ENCODE data around the gene SETMAR.

Gene SETMAR

DNA sequence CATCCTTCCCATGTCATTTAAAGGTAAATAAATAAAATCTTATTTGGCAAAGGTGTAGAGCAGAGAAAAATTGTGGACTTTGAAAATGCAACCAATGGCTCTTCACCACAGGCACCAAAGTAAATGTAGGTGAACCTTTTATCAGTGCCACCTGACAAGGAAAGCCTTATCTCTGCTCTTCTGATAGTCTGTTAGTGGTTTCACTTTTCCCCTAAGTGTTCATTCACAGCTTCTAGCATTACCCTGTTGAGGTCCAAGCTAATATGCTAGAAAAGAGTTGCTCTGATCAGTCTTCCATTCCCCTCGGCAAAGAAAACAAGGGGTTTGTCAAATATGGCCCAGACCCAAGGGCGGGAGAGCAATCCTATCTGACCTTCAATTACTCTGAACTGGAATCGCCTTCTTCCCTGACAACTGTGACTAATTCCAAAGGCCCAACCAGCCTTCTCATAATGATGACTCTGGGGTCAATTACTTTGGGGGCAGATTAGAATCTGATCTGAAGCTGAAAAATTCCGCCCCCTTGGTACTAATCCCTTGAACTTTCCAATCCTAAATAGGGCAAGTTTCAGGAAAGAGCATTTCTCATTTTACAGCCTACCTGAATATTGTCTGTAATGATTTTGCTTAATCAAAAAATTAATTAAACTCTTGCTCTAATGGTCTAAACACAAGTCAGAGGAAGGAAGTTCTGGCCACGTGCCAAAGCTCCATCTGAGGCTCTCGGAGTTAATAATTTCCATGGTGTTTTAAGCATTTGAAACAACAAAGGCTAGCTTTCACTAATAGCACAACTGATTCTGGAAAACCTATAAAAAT is 52.4 kb downstream of the SETMAR start:
- DNase-seq, result no peak

DNA sequence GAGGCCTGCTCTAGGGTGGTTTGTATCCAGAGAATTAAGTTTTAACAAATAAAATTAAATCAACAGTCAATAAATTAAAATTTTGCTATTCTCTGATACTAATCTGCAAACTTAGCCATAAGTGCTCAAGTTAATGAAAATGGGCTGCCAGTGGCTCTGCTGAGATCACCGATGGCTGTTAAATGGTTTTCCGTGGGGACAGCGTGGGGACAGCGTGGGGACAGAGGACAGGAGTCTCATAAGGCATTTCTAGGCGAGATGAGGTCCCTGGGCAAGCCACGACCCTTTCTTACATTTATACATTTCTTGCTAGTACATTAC is 53.0 kb downstream of the SETMAR start:
- DNase-seq, result no peak

DNA sequence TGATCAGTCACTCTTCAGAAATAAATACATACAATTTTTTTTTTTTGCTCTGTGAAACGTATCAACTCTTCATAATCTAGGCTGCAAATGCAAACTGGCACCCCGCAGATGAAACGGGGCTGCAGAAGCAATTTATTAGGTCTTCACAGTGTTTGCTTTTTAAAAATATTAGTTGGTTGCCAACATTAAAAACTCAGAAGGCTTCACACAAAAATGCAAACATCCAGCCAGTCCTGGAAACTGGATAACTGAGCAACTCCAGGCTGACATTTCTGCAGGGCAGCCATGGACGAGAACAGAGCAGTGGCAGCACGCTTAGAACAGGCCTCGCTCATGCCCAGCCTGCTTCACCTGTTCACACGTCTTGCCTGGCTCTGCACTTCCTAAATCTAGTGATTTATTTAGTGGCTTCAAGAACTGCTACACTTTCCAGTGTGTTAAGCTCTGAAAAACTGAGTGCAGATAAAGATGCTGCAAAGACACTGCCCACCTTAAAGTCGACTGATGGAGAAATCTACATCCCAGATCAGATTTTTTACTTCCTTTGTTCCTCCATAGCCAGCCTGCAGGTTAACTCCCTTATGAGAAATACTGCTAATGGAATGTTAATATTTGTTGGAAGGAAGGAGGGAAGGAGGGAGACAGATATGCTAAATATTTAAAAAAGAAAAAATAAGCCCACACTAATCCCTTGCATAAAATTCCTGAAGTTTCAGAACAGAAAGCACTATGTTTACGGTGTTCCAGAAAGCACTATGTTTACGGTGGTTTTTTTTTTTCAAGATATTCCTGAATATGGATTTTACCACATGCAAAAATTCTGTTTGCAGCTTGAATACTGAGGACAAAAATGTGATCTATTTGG is 53.6 kb downstream of the SETMAR start:
- DNase-seq, result no peak

DNA sequence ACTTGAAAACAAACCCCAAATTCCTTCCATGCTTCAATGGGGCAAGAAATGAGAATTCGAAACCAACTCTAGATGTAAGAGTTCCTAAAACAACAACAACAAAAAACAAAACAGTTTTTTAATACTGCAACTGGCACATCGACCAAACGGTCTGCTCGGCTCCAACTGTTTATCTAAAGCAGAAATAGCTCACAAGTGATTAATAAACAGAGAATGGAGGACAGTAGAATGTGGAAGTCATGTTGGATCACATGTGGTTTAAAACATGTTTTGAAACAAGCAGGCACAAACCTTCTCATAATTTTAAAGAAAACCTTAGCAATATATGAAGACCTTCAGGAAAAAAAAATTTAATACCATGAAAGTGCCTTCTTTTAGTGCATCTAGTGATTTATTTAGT is 55.1 kb downstream of the SETMAR start:
- no peak for DNase-seq

DNA sequence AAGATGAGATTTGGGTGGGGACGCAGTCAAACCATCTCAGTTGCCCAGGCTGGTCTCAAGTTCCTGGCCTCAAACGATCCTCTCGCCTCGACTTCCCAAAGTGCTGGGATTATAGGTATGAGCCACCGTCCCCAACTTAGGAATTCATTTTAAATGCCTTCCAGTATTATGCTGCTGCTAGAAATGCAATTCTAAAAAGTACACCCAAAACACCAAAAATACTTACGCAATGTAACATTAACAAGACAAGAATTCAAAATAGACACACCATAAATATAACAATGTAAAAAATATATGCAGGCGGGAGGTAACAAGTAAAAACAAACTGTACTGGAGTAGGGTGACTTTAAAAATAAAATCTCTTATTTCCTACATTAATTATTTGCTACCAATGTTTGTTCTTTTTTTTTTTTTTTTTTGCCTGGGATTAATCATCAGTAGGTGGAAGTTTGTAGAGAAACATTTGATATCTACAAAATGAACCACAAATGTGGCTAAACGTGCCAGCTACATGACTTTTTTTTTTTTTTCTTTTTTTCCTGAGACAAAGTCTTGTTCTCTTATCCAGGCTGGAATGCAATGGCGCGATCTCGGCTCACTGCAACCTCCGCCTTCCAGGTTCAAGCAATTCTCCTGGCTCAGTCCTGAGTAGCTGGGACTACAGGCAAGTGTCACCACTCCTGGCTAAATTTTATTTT is 56.8 kb downstream of the SETMAR start:
- DNase-seq, result no peak

DNA sequence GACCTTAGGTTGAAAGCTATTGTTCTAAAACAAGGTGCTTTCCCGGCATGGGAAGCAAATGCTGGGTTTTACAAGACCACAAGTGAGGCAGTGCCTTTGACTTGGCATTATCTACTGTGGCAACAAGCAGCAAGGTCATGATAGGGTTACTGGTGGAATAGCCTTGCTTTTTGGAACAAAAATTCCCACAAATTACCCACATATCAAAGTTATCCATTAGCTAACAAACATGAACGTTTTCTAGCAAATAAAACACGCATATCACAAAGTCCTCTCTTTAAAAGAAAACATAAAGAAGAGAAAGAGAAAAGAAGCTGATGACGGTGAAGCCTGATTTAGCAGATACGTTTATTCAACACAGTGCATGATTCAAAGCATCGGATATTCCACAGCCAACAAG is 57.6 kb downstream of the SETMAR start:
- no peak for DNase-seq

DNA sequence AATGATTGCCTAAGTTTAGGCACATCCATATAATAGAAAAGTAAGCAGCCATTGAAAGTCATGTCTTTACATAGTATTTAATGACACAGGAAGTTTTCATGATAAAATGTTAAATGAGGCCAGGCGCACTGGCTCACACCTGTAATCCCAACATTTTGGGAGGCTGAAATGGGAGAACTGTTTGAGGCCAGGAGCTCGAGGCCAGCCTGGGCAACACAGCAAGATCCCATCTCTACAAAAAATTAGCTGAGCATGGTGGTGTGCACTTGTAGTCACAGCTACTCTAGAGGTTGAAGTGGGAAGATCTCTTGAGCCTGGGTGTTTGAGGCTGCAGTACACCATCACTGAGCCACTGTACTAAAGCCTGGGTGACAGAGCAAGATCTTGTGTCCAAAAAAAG is 59.4 kb downstream of the SETMAR start:
- DNase-seq, result no peak

All from islet precursor cell (in vitro differentiated cells).